Adrenal gland (tissue), 5 donors: Measurements from ENCODE around the gene ZC3H12D.

Experiments
- POLR2A ChIP-seq, 2 donors: fragments of 450-650 bp; IDR thresholded peaks; one replicate each; pipeline ENCODE4 v1.6.1; 2017; ENCODE audit warnings: antibody characterized with exemption in 2 of 2, mild to moderate bottlenecking in 2 of 2, moderate library complexity in 1 of 2
- TF ChIP-seq, protein P1 (sequence below), 6 experiments: fragments of 450-650 bp in 4 of 6; fragments of 200-600 bp in 2 of 6; sonication (generic) in 1 of 6; IDR thresholded peaks; 1 replicate in 5 of 6; 2 replicates in 1 of 6; pipeline versions ENCODE4 v1.5.1 to v1.8.0; 2016 to 2021; ENCODE audit warnings: antibody characterized with exemption in 6 of 6, mild to moderate bottlenecking in 2 of 6, moderate library complexity in 1 of 6
- donor health status: DM: no; HTN: no; CAD: no.

DNA sequence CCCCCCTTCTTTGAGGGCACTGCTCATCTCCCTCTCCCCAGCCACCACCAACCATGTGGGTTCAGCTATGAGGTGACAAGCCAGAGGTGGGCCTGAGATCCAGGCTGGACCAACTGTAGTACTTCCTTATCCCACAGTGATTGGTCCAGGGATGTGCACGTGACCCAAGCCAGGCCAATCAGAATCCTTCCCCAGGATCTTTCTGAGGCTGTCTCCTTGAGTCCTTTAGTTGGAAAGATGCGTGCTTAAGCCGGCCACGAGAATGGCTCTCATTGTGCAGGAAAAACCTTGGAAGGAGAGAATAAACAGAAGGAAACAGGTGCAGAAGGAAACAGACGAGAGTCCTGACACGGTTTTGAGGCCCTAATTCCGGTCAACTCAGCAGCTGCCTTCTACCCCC lies 39.2 kb downstream of the ZC3H12D start:
- TF ChIP-seq, protein P1, sequence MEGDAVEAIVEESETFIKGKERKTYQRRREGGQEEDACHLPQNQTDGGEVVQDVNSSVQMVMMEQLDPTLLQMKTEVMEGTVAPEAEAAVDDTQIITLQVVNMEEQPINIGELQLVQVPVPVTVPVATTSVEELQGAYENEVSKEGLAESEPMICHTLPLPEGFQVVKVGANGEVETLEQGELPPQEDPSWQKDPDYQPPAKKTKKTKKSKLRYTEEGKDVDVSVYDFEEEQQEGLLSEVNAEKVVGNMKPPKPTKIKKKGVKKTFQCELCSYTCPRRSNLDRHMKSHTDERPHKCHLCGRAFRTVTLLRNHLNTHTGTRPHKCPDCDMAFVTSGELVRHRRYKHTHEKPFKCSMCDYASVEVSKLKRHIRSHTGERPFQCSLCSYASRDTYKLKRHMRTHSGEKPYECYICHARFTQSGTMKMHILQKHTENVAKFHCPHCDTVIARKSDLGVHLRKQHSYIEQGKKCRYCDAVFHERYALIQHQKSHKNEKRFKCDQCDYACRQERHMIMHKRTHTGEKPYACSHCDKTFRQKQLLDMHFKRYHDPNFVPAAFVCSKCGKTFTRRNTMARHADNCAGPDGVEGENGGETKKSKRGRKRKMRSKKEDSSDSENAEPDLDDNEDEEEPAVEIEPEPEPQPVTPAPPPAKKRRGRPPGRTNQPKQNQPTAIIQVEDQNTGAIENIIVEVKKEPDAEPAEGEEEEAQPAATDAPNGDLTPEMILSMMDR (IDR thresholded peaks at IDR 0.05), result no peak
- no peak for TF ChIP-seq POLR2A (IDR thresholded peaks at IDR 0.05)
